ENCODE results near the gene PNPLA1.

GRCh38 chr6:36289281-36289878 lies 19.5 kb downstream of the PNPLA1 start:
- no peak for TF ChIP-seq REST (IDR thresholded peaks at IDR 0.05; ENCODE audit: insufficient read depth in 1 of 2, low read depth in 2 of 2, low read length in 2 of 2)
- TF ChIP-seq POLR2AphosphoS5 (IDR thresholded peaks at IDR 0.05; ENCODE audit: low read depth, low read length): no peak
- TF ChIP-seq SIN3A (IDR thresholded peaks at IDR 0.05; ENCODE audit: borderline replicate concordance, insufficient read depth, low read length): no peak

Measured in PFSK-1 (cell line).